Measurements from ENCODE around the gene GP1BB. TPM values are rescaled to one million over a fixed set of nuclear protein-coding genes. Genes with fewer than 3 reads are reported as not detected.

GP1BB gene
- total and polyA plus RNA-seq, 10 of the 15 experiments (the other 5 are each of a cell fraction or from before 2014, with no cell fraction given) = 0.05 to 0.28 (median 0.28) TPM; not detected in 7

GRCh38 chr22:19718456-19719049 is 4.8 kb upstream of the GP1BB start:
- peaks cover 4 to 6% of the 10 kb centered on the region in 2 experiments; a peak in 3 of 4 replicates for H3K27me3 ChIP-seq (replicated peaks in 1 of 2; ENCODE audit: control insufficient read depth in 2 of 2, insufficient read depth in 2 of 2, low read length in 1 of 2)

GRCh38 chr22:19719050-19719482 is 4.3 kb upstream of the GP1BB start:
- no peak overlapping the region for H3K4me3 ChIP-seq
- TF ChIP-seq ATF3 (IDR thresholded peaks at IDR 0.05; ENCODE audit: borderline replicate concordance, extremely low read depth, low read depth, low read length) = no peak
- TF ChIP-seq ESRRA (IDR thresholded peaks at IDR 0.05; ENCODE audit: low read length) = no peak
- TF ChIP-seq EGR1 (IDR thresholded peaks at IDR 0.05; ENCODE audit: borderline replicate concordance in 1 of 2, low read depth in 2 of 2, low read length in 2 of 2) = peak in 1 of 2 experiments; percentile 80; a peak in 2 of 3 replicates
- peak; percentile 67 for TF ChIP-seq MEF2A (IDR thresholded peaks at IDR 0.05; ENCODE audit: insufficient read depth, low read depth, low read length)
- no peaks in the 10 kb centered on the region for H3K79me2 ChIP-seq (ENCODE audit: control insufficient read depth, insufficient read depth, low read length)
- no peaks in the 10 kb centered on the region; the same call in 2 of the 3 replicates for H3K9me3 ChIP-seq (replicated peaks; ENCODE audit: control insufficient read depth, insufficient read depth, low read length)
- FAIRE-seq (no peak), ATAC-seq (no peak), DNase-seq (ENCODE audit: low read depth, low spot score) (no peak)
- 16% methylated on average over 12 of the region's 31 CpGs for WGBS (ENCODE audit: insufficient coverage, insufficient replicate concordance, low lambda C conversion rate, missing lambda C conversion rate)
- peaks cover 9% of the 10 kb centered on the region for H3K4me1 ChIP-seq (ENCODE audit: control insufficient read depth, insufficient read depth, low read length)
- ChIA-PET CTCF (no interaction called here), RAD21 (ENCODE audit: unreplicated experiment) (no interaction called here), POLR2A (no interaction called here), SMC1A (ENCODE audit: uncharacterized antibody, unreplicated experiment) (no interaction called here)
- H2AFZ ChIP-seq (ENCODE audit: control insufficient read depth, low read depth, low read length) = no peak overlapping the region
- H3K27ac ChIP-seq (ENCODE audit: control insufficient read depth, insufficient read depth) = no peak overlapping the region
- peaks cover 4 to 6% of the 10 kb centered on the region in 2 experiments; a peak in 3 of 4 replicates for H3K27me3 ChIP-seq (replicated peaks in 1 of 2; ENCODE audit: control insufficient read depth in 2 of 2, insufficient read depth in 2 of 2, low read length in 1 of 2)
- no peaks in the 10 kb centered on the region for H4K20me1 ChIP-seq (ENCODE audit: control insufficient read depth, insufficient read depth)
- intact Hi-C loops (cut with micrococcal nuclease; ENCODE audit: unreplicated experiment) = no loop called here
- no peak overlapping the region for H3K9ac ChIP-seq (ENCODE audit: control insufficient read depth, insufficient read depth, low read length)
- BruUV-seq (replicated peaks) = no TSS peak
- in situ Hi-C loops (cut with MboI) = no loop called here
- no peaks in the 10 kb centered on the region for H3K36me3 ChIP-seq (ENCODE audit: control insufficient read depth in 2 of 2, insufficient read depth in 2 of 2, low read length in 1 of 2)
- peak overlapping the region; percentile 84 for H3K4me2 ChIP-seq (ENCODE audit: control insufficient read depth, insufficient read depth)

More at GRCh38 chr22:19718456-19719049, 4.8 kb upstream of the GP1BB start:
- Histone ChIP-seq H3K36me3 (ENCODE audit: control insufficient read depth in 2 of 2, insufficient read depth in 2 of 2, low read length in 1 of 2) (no peaks in the 10 kb centered on the region), H2AFZ (ENCODE audit: control insufficient read depth, low read depth, low read length) (peak overlapping the region; percentile 30; the same call in 1 of the 2 replicates), H3K4me1 (ENCODE audit: control insufficient read depth, insufficient read depth, low read length) (peaks cover 9% of the 10 kb centered on the region), H3K9ac (ENCODE audit: control insufficient read depth, insufficient read depth, low read length) (no peak overlapping the region; the same call in 1 of the 2 replicates), H3K4me2 (ENCODE audit: control insufficient read depth, insufficient read depth) (peak overlapping the region; percentile 84), H3K27ac (ENCODE audit: control insufficient read depth, insufficient read depth) (no peak overlapping the region), H4K20me1 (ENCODE audit: control insufficient read depth, insufficient read depth) (no peaks in the 10 kb centered on the region), H3K4me3 (peak overlapping the region; percentile 44; the same call in 1 of the 2 replicates), H3K9me3 (replicated peaks; ENCODE audit: control insufficient read depth, insufficient read depth, low read length) (no peaks in the 10 kb centered on the region; the same call in 2 of the 3 replicates), H3K79me2 (ENCODE audit: control insufficient read depth, insufficient read depth, low read length) (no peaks in the 10 kb centered on the region)
- no TSS peak for BruUV-seq (replicated peaks)
- RAD21 ChIA-PET (ENCODE audit: unreplicated experiment) = no interaction called here
- POLR2A ChIA-PET = no interaction called here
- SMC1A ChIA-PET (ENCODE audit: uncharacterized antibody, unreplicated experiment) = no interaction called here
- intact Hi-C loops (cut with micrococcal nuclease; ENCODE audit: unreplicated experiment) (no loop called here), in situ Hi-C loops (cut with MboI) (no loop called here)
- no peak for DNase-seq (ENCODE audit: low read depth, low spot score)
- WGBS (ENCODE audit: insufficient coverage, insufficient replicate concordance, low lambda C conversion rate, missing lambda C conversion rate) = 6% methylated on average over 54 of the region's 70 CpGs
- CTCF ChIA-PET = no interaction called here
- TF ChIP-seq BHLHE40 (IDR thresholded peaks at IDR 0.05; ENCODE audit: borderline replicate concordance in 1 of 2, low read depth in 2 of 2, low read length in 1 of 2) (peak in 1 of 2 experiments; percentile 34; a peak in 1 of 4 replicates), USF2 (IDR thresholded peaks at IDR 0.05; ENCODE audit: borderline replicate concordance, low read depth, low read length) (no peak)
- ATAC-seq = no peak
- FAIRE-seq = no peak
